NT2/D1 (cell line): Measurements from ENCODE around the gene CAV1.
A peak's percentile ranks its signal among the peaks of the same experiment; 100 is the strongest.
"Not testable (repeated sequence)": the region's sequence is repeated elsewhere in the genome, so short reads cannot be mapped to it uniquely, and the experiment has no call there.

Experiments used
- DNase-seq: peaks from one replicate; pipeline ENCODE4 v3.0.0-alpha.2; 2011; ENCODE audit warnings: low read depth, low spot score
- H3K27me3 ChIP-seq: 2 replicates; pipeline ENCODE4 v1.6.0; 2011; ENCODE audit warnings: mild to moderate bottlenecking; ENCODE audit not compliant: insufficient read length, insufficient read depth
- H3K36me3 ChIP-seq: 2 replicates; pipeline ENCODE4 v1.6.1; 2011; ENCODE audit warnings: mild to moderate bottlenecking, low read length, mixed read lengths; ENCODE audit not compliant: insufficient read depth, insufficient read length
- H3K4me1 ChIP-seq: 2 replicates; pipeline ENCODE4 v1.5.1; 2011; ENCODE audit not compliant: insufficient read depth, insufficient read length
- H3K4me3 ChIP-seq: 2 replicates; pipeline ENCODE4 v1.5.1; 2011; ENCODE audit warnings: low read depth; ENCODE audit not compliant: insufficient read length
- H3K9ac ChIP-seq: 2 replicates; pipeline ENCODE4 v1.6.0; 2011; ENCODE audit warnings: low read depth; ENCODE audit not compliant: insufficient read length
- H3K9me3 ChIP-seq: 2 replicates; pipeline ENCODE4 v1.5.1; 2011; ENCODE audit warnings: mild to moderate bottlenecking, low read length; ENCODE audit not compliant: insufficient read depth
- SUZ12 ChIP-seq: IDR thresholded peaks from 2 replicates; pipeline ENCODE4 v1.6.1; 2011; ENCODE audit not compliant: insufficient read length, insufficient read depth; ENCODE audit errors: extremely low read depth
- YY1 ChIP-seq: IDR thresholded peaks from 2 replicates; pipeline ENCODE4 v1.6.1; 2011; ENCODE audit not compliant: insufficient read length, insufficient read depth
- ZNF274 ChIP-seq: IDR thresholded peaks from 2 replicates; pipeline ENCODE4 v1.6.1; 2011; ENCODE audit warnings: mild to moderate bottlenecking, low read depth, low read length

The CAV1 gene, protein sequence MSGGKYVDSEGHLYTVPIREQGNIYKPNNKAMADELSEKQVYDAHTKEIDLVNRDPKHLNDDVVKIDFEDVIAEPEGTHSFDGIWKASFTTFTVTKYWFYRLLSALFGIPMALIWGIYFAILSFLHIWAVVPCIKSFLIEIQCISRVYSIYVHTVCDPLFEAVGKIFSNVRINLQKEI

DNA sequence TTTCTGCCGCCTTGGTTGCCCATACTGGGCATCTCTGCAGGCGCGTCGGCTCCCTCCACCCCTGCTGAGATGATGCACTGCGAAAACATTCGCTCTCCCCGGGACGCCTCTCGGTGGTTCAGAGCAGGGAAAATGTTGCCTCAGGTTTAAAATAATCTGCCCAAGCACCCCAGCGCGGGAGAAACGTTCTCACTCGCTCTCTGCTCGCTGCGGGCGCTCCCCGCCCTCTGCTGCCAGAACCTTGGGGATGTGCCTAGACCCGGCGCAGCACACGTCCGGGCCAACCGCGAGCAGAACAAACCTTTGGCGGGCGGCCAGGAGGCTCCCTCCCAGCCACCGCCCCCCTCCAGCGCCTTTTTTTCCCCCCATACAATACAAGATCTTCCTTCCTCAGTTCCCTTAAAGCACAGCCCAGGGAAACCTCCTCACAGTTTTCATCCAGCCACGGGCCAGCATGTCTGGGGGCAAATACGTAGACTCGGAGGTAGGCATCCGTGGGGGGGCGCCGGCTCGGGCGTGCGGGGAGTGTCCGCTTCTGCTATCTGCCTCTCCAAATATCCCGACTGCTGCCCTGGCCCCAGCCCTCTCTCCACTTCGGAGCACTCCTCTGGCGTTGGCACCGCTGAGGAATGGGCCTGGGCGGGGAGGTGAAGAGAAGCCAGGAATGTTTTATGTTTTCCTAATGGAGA is at the start of gene CAV1:
Gene CAV1 (plus strand): TSS at position 428 of the 689 bp plus-strand sequence. CDS start 27 bp downstream, at position 455.
- Histone ChIP-seq H3K4me1 (no peaks in the 10 kb centered on the region), H3K36me3 (peaks cover 19% of the 10 kb centered on the region), H3K9ac (peak within 1 kb of the TSS; percentile 82), H3K9me3 (no peaks in the 10 kb centered on the region), H3K27me3 (no peaks in the 10 kb centered on the region), H3K4me3 (peak within 1 kb of the TSS; percentile 68)
- DNase-seq = peak; percentile 59
- TF ChIP-seq YY1 (no peak), SUZ12 (no peak)

DNA sequence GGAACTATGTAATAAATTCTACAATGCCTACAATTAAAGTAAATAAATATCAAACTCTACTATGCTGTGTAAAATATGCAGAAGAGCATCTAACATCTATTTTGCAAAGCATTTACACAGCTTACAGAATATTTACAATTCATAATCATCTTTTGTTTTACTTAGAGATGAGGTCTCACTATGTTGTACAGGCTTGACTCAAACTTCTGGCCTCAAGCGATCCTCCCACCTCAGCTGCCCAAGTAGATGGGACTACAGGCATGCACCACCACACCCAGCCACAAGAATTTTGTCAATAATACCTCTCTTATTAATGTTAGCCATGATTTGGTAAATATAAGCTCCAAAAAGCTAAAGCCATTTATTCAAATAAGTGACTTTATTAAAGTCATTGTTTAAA is 47.2 kb upstream of the CAV1 start:
- Histone ChIP-seq H3K4me1 (no peaks in the 10 kb centered on the region), H3K9me3 (no peaks in the 10 kb centered on the region; the same call in 1 of the 2 replicates), H3K27me3 (no peaks in the 10 kb centered on the region), H3K36me3 (no peaks in the 10 kb centered on the region), H3K9ac (no peak overlapping the region), H3K4me3 (no peak overlapping the region)
- TF ChIP-seq YY1 (no peak), SUZ12 (no peak), ZNF274 (no peak)
- DNase-seq = no peak

DNA sequence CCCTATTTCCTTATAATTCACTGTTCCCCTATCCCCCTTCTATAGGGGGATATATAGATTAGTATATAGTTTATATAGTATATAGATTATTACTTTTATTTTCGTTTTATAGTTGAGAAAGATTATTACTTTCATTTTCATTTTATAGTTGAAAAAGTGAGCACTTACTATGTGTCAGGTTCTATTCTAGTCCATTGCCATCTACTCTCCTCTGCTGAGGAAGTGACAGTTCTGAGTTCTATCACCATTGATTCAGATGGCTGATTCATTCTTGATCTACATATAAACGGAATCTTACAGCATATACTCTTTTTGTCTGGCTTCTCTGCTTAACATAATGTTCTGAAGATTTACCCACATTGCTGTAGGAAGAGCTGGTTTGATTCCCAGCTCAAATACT is 46.0 kb upstream of the CAV1 start:
- Histone ChIP-seq H3K27me3 (no peaks in the 10 kb centered on the region), H3K9ac (no peak overlapping the region), H3K4me1 (no peaks in the 10 kb centered on the region), H3K36me3 (no peaks in the 10 kb centered on the region), H3K4me3 (no peak overlapping the region), H3K9me3 (no peaks in the 10 kb centered on the region; the same call in 1 of the 2 replicates)
- TF ChIP-seq SUZ12 = no peak
- no peak for TF ChIP-seq YY1
- TF ChIP-seq ZNF274 = no peak
- DNase-seq = no peak

DNA sequence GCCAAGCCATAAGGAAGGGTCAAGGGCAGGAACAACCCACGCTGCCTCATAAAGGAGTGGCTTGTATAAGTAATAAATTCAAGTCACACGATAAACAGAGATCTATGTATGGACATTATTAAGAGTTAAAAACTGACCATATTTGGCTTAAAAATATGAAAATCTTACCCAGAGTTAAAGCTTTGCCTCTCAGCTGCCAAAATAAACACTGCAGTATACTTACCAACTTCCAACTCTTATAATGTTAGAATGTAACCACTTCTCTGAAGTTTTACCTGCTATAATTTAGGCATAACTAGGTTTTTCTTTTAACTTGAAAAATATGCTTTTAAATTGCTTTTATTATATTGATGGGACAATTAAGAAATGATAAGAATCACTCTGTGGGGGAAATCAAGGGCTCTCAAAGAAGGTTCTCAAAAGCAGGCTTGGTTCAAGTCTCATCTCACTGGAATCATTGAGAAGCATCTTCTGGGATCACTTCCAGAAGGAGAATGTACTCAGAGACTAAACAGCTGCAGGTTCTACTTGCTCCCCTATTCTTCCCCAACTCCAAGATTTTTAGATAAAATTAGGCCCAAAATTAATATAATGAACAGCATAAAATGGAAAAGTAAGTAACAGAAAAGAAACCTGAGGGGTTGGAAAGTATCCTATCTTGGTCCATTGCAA is 41.4 kb upstream of the CAV1 start:
- no peaks in the 10 kb centered on the region for H3K9me3 ChIP-seq
- no peak overlapping the region for H3K4me3 ChIP-seq
- no peak overlapping the region for H3K9ac ChIP-seq
- H3K4me1 ChIP-seq = no peaks in the 10 kb centered on the region
- DNase-seq = no peak
- TF ChIP-seq SUZ12 (no peak), YY1 (no peak), ZNF274 (no peak)
- H3K27me3 ChIP-seq = no peaks in the 10 kb centered on the region
- no peaks in the 10 kb centered on the region for H3K36me3 ChIP-seq

DNA sequence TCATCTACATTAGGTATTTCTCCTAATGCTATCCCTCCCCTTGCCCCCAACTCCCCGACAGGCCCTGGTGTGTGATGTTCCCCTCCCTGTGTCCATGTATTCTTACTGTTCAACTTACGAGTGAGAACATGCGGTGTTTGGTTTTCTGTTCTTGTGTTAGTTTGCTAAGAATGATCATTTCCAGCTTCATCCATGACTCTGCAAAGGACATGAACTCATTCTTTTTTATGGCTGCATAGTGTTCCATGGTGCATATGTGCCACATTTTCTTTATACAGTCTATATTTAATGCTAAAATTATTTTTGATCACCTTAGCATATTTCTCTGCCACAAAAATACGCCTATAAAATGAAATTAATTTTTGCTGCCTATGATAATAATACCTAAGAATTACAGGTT is 40.4 kb upstream of the CAV1 start:
- H3K27me3 ChIP-seq, DNase-seq, H3K9ac ChIP-seq, H3K9me3 ChIP-seq, H3K4me1 ChIP-seq, H3K36me3 ChIP-seq, H3K4me3 ChIP-seq: not testable (repeated sequence)

DNA sequence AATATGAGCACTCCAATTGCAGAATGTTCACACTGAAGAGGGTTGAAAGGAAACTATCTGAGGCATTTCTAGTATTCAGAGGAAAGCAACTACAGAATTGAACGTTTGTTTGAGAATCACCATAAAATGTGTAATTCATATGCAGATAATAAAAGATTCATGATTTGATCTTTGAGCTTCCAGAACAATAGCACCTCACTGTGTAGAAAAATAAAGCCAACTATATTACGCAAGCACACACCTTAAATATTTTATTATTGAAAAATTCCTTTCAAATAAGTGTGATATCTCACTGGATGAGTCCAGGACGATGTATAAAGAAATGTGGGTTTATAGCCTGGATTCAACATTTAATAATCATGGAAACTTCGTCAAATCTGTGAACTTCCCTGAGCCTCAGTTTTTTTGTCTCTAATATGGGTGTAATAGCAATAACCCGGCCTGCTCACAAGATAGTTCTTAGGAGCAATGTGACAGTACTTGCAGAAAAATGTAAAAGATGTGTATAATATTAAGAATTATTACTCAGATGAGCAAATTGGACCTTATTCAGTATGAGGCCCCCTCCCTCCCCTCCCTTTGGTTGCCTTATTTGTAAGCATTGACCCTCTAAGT is 36.8 kb upstream of the CAV1 start:
- H3K4me3 ChIP-seq = no peak overlapping the region
- H3K9me3 ChIP-seq = no peaks in the 10 kb centered on the region
- DNase-seq = no peak
- H3K27me3 ChIP-seq = no peaks in the 10 kb centered on the region
- no peak for TF ChIP-seq ZNF274
- TF ChIP-seq SUZ12 = no peak
- no peak for TF ChIP-seq YY1
- H3K36me3 ChIP-seq = no peaks in the 10 kb centered on the region
- no peak overlapping the region for H3K9ac ChIP-seq
- no peaks in the 10 kb centered on the region for H3K4me1 ChIP-seq

DNA sequence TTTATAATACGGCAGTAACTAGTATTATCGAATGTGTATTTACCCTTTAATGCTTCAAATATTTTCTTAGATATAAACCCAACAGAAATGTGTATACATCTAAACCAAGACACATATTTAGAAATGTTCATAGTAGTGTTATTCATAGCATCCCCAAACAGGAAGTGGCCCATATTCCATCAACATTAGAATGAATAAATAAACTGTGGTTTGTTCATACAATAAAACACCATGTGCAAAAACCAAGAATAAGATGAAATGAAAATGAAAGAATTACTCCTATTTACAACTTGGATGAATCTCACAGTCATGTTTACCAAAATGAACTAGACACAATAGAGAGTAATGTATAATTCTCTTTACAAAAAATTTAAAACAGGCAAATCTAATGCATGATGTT is 34.5 kb upstream of the CAV1 start:
- TF ChIP-seq YY1 (no peak), ZNF274 (no peak), SUZ12 (no peak)
- H3K9ac ChIP-seq = no peak overlapping the region
- no peak for DNase-seq
- no peaks in the 10 kb centered on the region for H3K4me1 ChIP-seq
- H3K27me3 ChIP-seq = no peaks in the 10 kb centered on the region
- no peaks in the 10 kb centered on the region for H3K36me3 ChIP-seq
- no peak overlapping the region for H3K4me3 ChIP-seq
- H3K9me3 ChIP-seq = no peaks in the 10 kb centered on the region
